GM10847 (cell line): ENCODE measurements around the gene KRTAP5-11.

Experiments
- POLR2A ChIP-seq: IDR thresholded peaks from 2 replicates; pipeline ENCODE4 v1.6.1; 2011; ENCODE audit not compliant: insufficient read length; ENCODE audit errors: extremely low read depth

KRTAP5-11 gene

GRCh38 chr11:71582309-71582895 is at the start of gene KRTAP5-11:
Gene KRTAP5-11 (minus strand): TSS chr11:71582875. CDS start chr11:71582837, 38 bp downstream.
- no peak for TF ChIP-seq POLR2A

DNA sequence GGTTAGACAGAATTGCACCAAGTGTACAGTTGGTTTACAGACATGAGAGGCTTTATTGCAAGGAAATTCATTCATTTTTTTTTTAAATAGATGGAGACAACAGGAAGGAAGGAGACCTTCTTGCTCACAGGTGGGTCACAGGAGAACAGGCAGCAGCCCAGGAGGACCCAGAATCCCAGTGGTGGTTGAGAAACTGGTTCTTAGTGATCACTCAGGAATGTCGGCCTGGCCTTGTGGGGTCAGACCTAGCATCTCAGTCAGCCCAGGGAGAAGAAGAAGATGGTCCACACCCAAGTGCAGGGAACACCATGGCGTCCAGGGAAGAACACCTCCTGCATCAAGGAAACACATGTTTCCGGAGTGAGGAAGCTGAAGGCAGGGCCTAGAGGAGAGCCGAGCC is 849 bp downstream of the KRTAP5-11 start:
- TF ChIP-seq POLR2A = no peak

DNA sequence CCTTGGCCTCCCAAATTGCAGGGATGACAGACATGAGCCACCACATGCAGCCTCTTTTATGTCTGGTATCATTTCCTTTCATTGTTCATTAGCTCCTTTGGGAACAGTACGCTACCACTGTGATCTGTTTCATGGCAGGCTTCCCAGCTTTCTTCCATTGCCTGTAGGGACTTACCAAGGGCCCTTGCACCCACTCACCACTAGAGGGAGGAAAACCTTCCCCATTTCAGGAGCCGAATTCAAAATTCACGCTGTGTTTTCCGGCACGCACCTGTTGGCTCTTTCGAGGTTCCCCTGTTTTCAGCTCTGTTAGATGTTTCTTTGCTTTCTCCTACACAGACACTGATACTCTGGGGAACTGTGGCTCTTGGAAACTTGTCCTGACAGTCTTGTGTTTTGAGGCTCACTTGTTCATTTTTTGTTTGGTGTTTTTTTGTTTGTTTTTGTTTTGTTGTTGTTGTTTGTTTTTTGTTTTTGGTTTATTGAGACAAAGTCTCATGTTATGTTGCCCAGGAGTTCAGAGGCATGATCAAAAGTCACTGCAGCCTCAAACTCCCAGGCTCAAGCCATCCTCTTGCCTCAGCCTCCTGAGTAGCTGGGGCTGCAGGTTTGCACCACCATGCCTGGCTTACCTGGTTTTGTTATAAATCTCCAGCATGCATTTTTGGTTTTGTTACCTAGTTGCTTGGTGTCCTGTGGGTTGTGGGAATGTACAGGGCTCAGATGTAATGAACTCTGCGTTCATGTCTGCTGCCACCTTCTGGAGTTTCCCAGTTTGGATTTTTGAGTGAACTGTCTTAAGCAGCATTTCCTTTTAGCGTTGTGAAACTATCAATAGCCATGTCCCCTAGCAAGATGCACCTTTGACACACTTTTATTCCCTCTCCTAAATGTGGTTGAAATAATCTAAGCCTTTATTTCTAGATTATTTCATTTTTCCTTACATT is 2.3 kb downstream of the KRTAP5-11 start:
- TF ChIP-seq POLR2A = no peak

DNA sequence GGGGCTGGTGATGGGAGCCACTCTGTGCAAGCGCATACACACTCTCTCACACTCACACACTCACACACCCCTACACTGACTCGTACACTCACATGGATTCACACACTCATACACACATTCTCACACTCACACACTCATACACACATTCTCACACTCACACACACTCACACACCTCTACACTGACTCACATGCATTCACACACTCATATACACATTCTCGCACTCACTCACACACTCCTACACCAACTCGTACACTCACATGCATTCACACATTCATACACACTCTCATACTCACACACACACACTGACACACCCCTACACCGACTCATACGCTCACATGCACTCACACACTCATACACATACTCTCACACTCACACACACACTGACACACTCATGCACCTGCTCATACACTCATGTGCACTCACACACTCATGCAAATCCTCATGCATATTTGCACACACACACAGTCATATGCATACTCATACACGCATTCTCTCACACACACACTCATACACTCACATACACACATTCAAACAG is 5.1 kb downstream of the KRTAP5-11 start:
- no peak for TF ChIP-seq POLR2A

DNA sequence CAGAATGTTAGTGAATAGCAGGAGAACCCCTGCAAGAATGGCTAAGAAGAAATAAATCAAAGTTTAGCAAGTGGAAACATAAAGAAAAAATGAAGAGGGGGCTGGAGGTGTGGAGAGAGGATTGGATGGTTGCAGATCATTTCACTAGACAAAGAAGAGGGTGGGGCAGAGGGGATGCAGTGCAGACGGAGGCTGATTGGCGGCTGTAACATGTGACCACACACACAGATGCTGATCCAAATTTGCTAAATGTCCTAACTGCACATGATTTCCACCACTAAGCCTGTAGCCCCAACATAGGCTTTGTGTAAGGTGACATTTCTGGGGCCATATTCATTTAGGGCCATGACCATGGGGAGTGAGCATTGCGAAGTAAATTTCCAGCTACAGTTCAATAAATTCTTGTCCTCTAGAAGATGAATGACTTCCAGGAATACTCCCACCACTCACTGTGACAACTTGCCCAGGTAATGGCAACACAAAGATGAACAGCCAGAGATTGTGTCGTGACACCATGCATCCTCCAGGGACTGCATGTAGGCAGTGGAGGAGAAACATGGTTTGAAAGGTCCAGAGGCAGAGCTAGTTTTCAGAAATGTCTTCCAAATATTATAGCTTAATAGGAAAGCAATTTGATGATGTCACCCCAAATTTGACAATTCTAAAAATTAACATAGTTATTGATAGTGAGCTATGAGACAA is 6.8 kb downstream of the KRTAP5-11 start:
- TF ChIP-seq POLR2A = no peak

- TF ChIP-seq POLR2A = no peak
Observed at GRCh38 chr11:71574418-71574817, 8.3 kb downstream of the KRTAP5-11 start.

- TF ChIP-seq POLR2A = no peak
Observed at GRCh38 chr11:71572811-71573210, 9.9 kb downstream of the KRTAP5-11 start.

- no peak for TF ChIP-seq POLR2A
Observed at GRCh38 chr11:71568704-71569349, 13.8 kb downstream of the KRTAP5-11 start.

DNA sequence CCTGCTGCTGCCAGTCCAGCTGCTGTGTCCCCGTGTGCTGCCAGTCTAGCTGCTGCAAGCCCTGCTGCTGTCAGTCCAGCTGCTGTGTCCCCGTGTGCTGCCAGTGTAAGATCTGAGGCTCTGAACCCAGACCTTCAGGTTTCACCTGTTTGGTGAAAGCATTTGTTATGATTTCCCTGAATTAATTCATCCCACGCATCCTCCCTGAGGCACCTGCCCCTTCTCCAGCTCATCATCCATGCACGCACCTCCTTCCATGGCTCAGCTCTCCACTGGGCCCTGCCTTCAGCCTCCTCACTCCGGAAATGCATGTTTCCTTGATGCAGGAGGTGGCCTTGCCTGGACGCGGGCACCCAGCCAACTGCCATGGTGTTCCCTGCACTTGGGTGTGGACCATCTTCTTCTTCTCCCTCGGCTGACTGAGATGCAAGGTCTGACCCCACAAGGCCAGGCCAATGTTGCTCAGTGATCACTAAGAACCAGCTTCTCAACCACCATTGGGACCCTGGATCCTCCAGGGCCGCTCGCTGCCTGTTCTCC is 16.5 kb downstream of the KRTAP5-11 start:
- TF ChIP-seq POLR2A = no peak

GRCh38 chr11:71565263-71565662 is 17.4 kb downstream of the KRTAP5-11 start, which contains the start of gene KRTAP5-10:
Gene KRTAP5-10 (plus strand): TSS chr11:71565563. CDS start chr11:71565588, 25 bp downstream.
- no peak for TF ChIP-seq POLR2A

GRCh38 chr11:71564430-71564829 is 18.2 kb downstream of the KRTAP5-11 start:
- no peak for TF ChIP-seq POLR2A

DNA sequence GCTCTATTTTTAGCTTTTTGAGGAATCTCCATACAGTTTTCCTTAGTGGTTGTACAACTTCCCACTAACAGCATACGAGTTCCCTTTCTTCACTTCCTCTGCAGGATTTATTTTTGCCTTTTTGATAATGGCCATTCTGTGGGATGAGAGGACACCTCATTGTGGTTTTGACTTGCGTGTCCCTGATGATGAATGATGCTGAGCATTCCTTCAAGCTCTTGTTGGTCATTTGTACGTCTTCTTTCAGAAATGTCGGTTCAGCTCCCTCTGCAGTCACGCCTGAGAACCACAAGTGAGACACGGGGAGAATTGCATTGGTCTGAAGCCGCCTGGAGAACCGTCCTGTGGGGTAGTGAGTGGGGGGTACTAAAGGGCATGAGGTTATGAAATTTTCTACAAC is 19.3 kb downstream of the KRTAP5-11 start:
- no peak for TF ChIP-seq POLR2A

DNA sequence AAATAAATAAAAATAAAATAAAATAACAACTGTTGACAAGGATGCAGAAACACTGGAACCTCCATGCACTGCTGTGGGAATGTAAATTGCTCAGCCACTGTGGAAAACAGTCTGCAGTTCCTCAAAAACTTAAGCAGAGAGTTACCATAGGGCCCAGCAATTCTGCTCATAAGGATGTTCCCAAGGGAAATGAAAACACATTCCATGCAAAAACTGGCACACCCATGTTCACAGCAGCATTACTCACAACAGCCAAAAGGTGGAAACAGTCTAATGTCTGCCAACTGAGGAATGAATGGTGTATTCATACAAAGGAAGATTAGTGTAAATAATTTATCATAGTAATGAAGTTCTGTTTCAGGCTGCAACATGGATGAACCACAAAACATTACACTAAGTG is 20.6 kb downstream of the KRTAP5-11 start:
- no peak for TF ChIP-seq POLR2A

DNA sequence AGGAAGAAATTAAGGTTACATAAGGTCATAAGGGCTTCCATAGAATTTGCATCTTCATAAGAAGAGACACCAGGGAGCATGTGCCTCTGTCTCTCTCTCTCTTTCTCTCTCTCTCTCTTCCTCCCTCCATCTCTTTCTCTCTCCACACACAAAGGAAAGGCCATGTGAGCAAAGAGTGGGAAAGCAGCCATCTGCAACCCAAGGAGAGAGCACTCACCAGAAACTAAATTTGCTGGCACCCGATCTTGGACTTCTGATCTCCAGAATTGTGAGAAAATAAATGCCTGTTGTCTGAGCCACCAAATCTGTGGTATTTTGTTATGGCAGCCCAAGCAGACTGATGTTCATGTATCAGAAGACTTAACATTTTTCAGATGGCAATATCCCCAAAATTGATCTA is 23.7 kb downstream of the KRTAP5-11 start:
- no peak for TF ChIP-seq POLR2A

- no peak for TF ChIP-seq POLR2A
Observed at GRCh38 chr11:71557257-71557656, 25.4 kb downstream of the KRTAP5-11 start.
